Activated naive CD4-positive, alpha-beta T cell treated with anti-CD3 and anti-CD28 coated beads, Interleukin-2, amount 10 ng/mL, durations not matched to agents 7 days and 5 days (primary cell): Measurements from ENCODE around the gene GRB2.
"Not testable (repeated sequence)": the region's sequence is repeated elsewhere in the genome, so short reads cannot be mapped to it uniquely, and the experiment has no call there.

Experiments used
- CTCF ChIA-PET: fragments of 350-600 bp; sonication (Branson Sonifier 250); formaldehyde crosslinking; loops from one replicate; lab custom pipeline; 2021; ENCODE audit warnings: antibody characterized with exemption; lab: Charles Lee
- DNase-seq: peaks from one replicate; pipeline ENCODE4 v3.0.0-alpha.2; 2020
- H3K27ac Mint-ChIP-seq: one replicate; pipeline ENCODE4 v1.8.0; 2021; ENCODE audit warnings: mild to moderate bottlenecking, moderate library complexity, mixed read lengths
- H3K27me3 Mint-ChIP-seq: one replicate; pipeline ENCODE4 v1.8.0; 2021; ENCODE audit warnings: mild to moderate bottlenecking, mixed read lengths
- H3K36me3 Mint-ChIP-seq: one replicate; pipeline ENCODE4 v1.8.0; 2021; ENCODE audit warnings: mixed read lengths
- H3K4me1 Mint-ChIP-seq: one replicate; pipeline ENCODE4 v1.8.0; 2021; ENCODE audit warnings: mixed read lengths
- H3K4me3 Mint-ChIP-seq: one replicate; pipeline ENCODE4 v1.8.0; 2021; ENCODE audit warnings: mild to moderate bottlenecking, moderate library complexity, mixed read lengths
- H3K9me3 Mint-ChIP-seq: one replicate; pipeline ENCODE4 v1.8.0; 2021; ENCODE audit warnings: mixed read lengths

The GRB2 gene

GRCh38 chr17:75390982-75391381, 14.5 kb downstream of the GRB2 start:
- Mint-ChIP-seq H3K36me3 (peaks cover 45% of the 10 kb centered on the region), H3K27ac (no peak overlapping the region), H3K9me3 (no peaks in the 10 kb centered on the region), H3K27me3 (no peaks in the 10 kb centered on the region), H3K4me1 (peaks cover 68% of the 10 kb centered on the region), H3K4me3 (no peak overlapping the region)
- no peak for DNase-seq
- CTCF ChIA-PET, result no interaction called here

- Mint-ChIP-seq H3K36me3 (peaks cover 43% of the 10 kb centered on the region), H3K4me3 (no peak overlapping the region), H3K4me1 (peaks cover 43% of the 10 kb centered on the region)
Observed at GRCh38 chr17:75388476-75389030, 16.9 kb downstream of the GRB2 start.

GRCh38 chr17:75387771-75388170, 17.7 kb downstream of the GRB2 start:
- no peak overlapping the region for H3K27ac Mint-ChIP-seq
- H3K9me3 Mint-ChIP-seq, result no peaks in the 10 kb centered on the region
- H3K36me3 Mint-ChIP-seq, result peaks cover 37% of the 10 kb centered on the region
- H3K4me1 Mint-ChIP-seq, result peaks cover 36% of the 10 kb centered on the region
- DNase-seq, result no peak
- no peaks in the 10 kb centered on the region for H3K27me3 Mint-ChIP-seq
- CTCF ChIA-PET, result no interaction called here
- no peak overlapping the region for H3K4me3 Mint-ChIP-seq

More at GRCh38 chr17:75388476-75389030, 16.9 kb downstream of the GRB2 start:
- DNase-seq, result no peak
- CTCF ChIA-PET, result no interaction called here
- no peak overlapping the region for H3K27ac Mint-ChIP-seq
- H3K9me3 Mint-ChIP-seq, result no peaks in the 10 kb centered on the region
- no peaks in the 10 kb centered on the region for H3K27me3 Mint-ChIP-seq

- no peak overlapping the region for H3K27ac Mint-ChIP-seq
- peaks cover 28% of the 10 kb centered on the region for H3K4me1 Mint-ChIP-seq
- peaks cover 30% of the 10 kb centered on the region for H3K36me3 Mint-ChIP-seq
- no peaks in the 10 kb centered on the region for H3K9me3 Mint-ChIP-seq
- H3K4me3 Mint-ChIP-seq, result no peak overlapping the region
- CTCF ChIA-PET, result interaction anchor here (1.1 kb wide), 1 partner anchor 11 kb away, joined by 3 read pairs; no protein-coding TSS in a partner anchor
- no peaks in the 10 kb centered on the region for H3K27me3 Mint-ChIP-seq
- no peak for DNase-seq
Observed at GRCh38 chr17:75386430-75386829, 19.0 kb downstream of the GRB2 start.

GRCh38 chr17:75384751-75385150, 20.7 kb downstream of the GRB2 start:
- CTCF ChIA-PET, result no interaction called here
- H3K9me3 Mint-ChIP-seq, result no peaks in the 10 kb centered on the region
- peaks cover 16% of the 10 kb centered on the region for H3K36me3 Mint-ChIP-seq
- H3K4me1 Mint-ChIP-seq, result peaks cover 18% of the 10 kb centered on the region
- no peaks in the 10 kb centered on the region for H3K27me3 Mint-ChIP-seq
- no peak for DNase-seq
- H3K4me3 Mint-ChIP-seq, result no peak overlapping the region
- no peak overlapping the region for H3K27ac Mint-ChIP-seq

- DNase-seq, result no peak
- Mint-ChIP-seq H3K9me3 (no peaks in the 10 kb centered on the region), H3K4me1 (peaks cover 13% of the 10 kb centered on the region), H3K27ac (no peak overlapping the region), H3K36me3 (peaks cover 11% of the 10 kb centered on the region), H3K27me3 (no peaks in the 10 kb centered on the region), H3K4me3 (no peak overlapping the region)
- CTCF ChIA-PET, result no interaction called here
Observed at GRCh38 chr17:75383842-75384195, 21.7 kb downstream of the GRB2 start.

- Mint-ChIP-seq H3K36me3 (peaks cover 14% of the 10 kb centered on the region), H3K9me3 (no peaks in the 10 kb centered on the region), H3K4me3 (no peak overlapping the region), H3K27ac (no peak overlapping the region), H3K27me3 (no peaks in the 10 kb centered on the region), H3K4me1 (peaks cover 6% of the 10 kb centered on the region)
- DNase-seq, result no peak
- CTCF ChIA-PET, result interaction anchor here (0.6 to 4.4 kb wide), 4 partner anchors 11 to 67 kb away, joined by 3 to 20 read pairs (median 3); no protein-coding TSS in a partner anchor
Observed at GRCh38 chr17:75380750-75381149, 24.7 kb downstream of the GRB2 start.

GRCh38 chr17:75380315-75380714, 25.2 kb downstream of the GRB2 start:
- Mint-ChIP-seq H3K9me3 (no peaks in the 10 kb centered on the region), H3K27ac (no peak overlapping the region), H3K36me3 (peaks cover 17% of the 10 kb centered on the region), H3K4me3 (no peak overlapping the region), H3K4me1 (peaks cover 6% of the 10 kb centered on the region), H3K27me3 (no peaks in the 10 kb centered on the region)
- no peak for DNase-seq
- CTCF ChIA-PET, result interaction anchor here (0.6 to 4.4 kb wide), 4 partner anchors 10 to 67 kb away, joined by 3 to 20 read pairs (median 3); no protein-coding TSS in a partner anchor

- not testable (repeated sequence) for H3K4me3 Mint-ChIP-seq, DNase-seq, H3K4me1 Mint-ChIP-seq, H3K27ac Mint-ChIP-seq, H3K9me3 Mint-ChIP-seq, H3K27me3 Mint-ChIP-seq
- CTCF ChIA-PET, result interaction anchor here (1.6 to 4.4 kb wide), 2 partner anchors 9 to 57 kb away, joined by 3 to 20 read pairs; no protein-coding TSS in a partner anchor
- H3K36me3 Mint-ChIP-seq, result peaks cover 24% of the 10 kb centered on the region
Observed at GRCh38 chr17:75379426-75379825, 26.1 kb downstream of the GRB2 start.

- H3K9me3 Mint-ChIP-seq, result no peaks in the 10 kb centered on the region
- CTCF ChIA-PET, result interaction anchor here (1.1 kb wide), 1 partner anchor 21 kb away, joined by 4 read pairs; no protein-coding TSS in a partner anchor
- H3K4me1 Mint-ChIP-seq, result peaks cover 27% of the 10 kb centered on the region
- H3K27ac Mint-ChIP-seq, result no peak overlapping the region
- H3K27me3 Mint-ChIP-seq, result no peaks in the 10 kb centered on the region
- H3K36me3 Mint-ChIP-seq, result peaks cover 36% of the 10 kb centered on the region
- H3K4me3 Mint-ChIP-seq, result no peak overlapping the region
- DNase-seq, result no peak
Observed at GRCh38 chr17:75373280-75373679, 32.2 kb downstream of the GRB2 start.

GRCh38 chr17:75371981-75372380, 33.5 kb downstream of the GRB2 start:
- Mint-ChIP-seq H3K27ac (peak overlapping the region; percentile 20), H3K36me3 (peaks cover 32% of the 10 kb centered on the region), H3K9me3 (no peaks in the 10 kb centered on the region)

GRCh38 chr17:75371339-75371738, 34.1 kb downstream of the GRB2 start:
- DNase-seq, result no peak
- Mint-ChIP-seq H3K27ac (no peak overlapping the region), H3K27me3 (no peaks in the 10 kb centered on the region), H3K4me1 (peaks cover 34% of the 10 kb centered on the region), H3K36me3 (peaks cover 27% of the 10 kb centered on the region), H3K9me3 (no peaks in the 10 kb centered on the region), H3K4me3 (no peak overlapping the region)
- CTCF ChIA-PET, result interaction anchor here (1.2 kb wide), 1 partner anchor 49 kb away, joined by 3 read pairs; no protein-coding TSS in a partner anchor

More at GRCh38 chr17:75371981-75372380, 33.5 kb downstream of the GRB2 start:
- H3K27me3 Mint-ChIP-seq, result no peaks in the 10 kb centered on the region
- H3K4me3 Mint-ChIP-seq, result no peak overlapping the region
- peaks cover 27% of the 10 kb centered on the region for H3K4me1 Mint-ChIP-seq
- CTCF ChIA-PET, result interaction anchor here (1.2 kb wide), 1 partner anchor 49 kb away, joined by 3 read pairs; no protein-coding TSS in a partner anchor
- DNase-seq, result no peak

GRCh38 chr17:75370286-75370915, 35.1 kb downstream of the GRB2 start:
- Mint-ChIP-seq H3K27ac (no peak overlapping the region), H3K36me3 (peaks cover 26% of the 10 kb centered on the region), H3K4me1 (peaks cover 43% of the 10 kb centered on the region), H3K4me3 (no peak overlapping the region), H3K27me3 (no peaks in the 10 kb centered on the region), H3K9me3 (no peaks in the 10 kb centered on the region)
- CTCF ChIA-PET, result interaction anchor here (0.6 to 1.1 kb wide), 2 partner anchors 10 to 49 kb away, joined by 3 to 4 read pairs; no protein-coding TSS in a partner anchor
- no peak for DNase-seq

GRCh38 chr17:75367838-75368789, 37.4 kb downstream of the GRB2 start:
- H3K36me3 Mint-ChIP-seq, result peaks cover 18% of the 10 kb centered on the region
- CTCF ChIA-PET, result interaction anchor here (0.8 to 1.5 kb wide), 2 partner anchors 19 to 21 kb away, joined by 3 to 4 read pairs; no protein-coding TSS in a partner anchor
- DNase-seq, H3K9me3 Mint-ChIP-seq, H3K27me3 Mint-ChIP-seq, H3K4me3 Mint-ChIP-seq, H3K27ac Mint-ChIP-seq: not testable (repeated sequence)
- peaks cover 63% of the 10 kb centered on the region for H3K4me1 Mint-ChIP-seq
